ENCODE measurements around the gene PCOLCE2.

The PCOLCE2 gene

GRCh38 chr3:142819179-142819578 is 69.7 kb downstream of the PCOLCE2 start:
- Histone ChIP-seq H3K4ac (ENCODE audit: low read length) (no peak overlapping the region), H2BK12ac (ENCODE audit: low read length) (no peak overlapping the region), H3K18ac (ENCODE audit: low read length) (no peak overlapping the region), H3K14ac (ENCODE audit: low read length) (no peak overlapping the region), H2BK120ac (ENCODE audit: low read depth, low read length) (no peak overlapping the region), H4K8ac (ENCODE audit: low read depth, low read length) (no peak overlapping the region), H3K4me2 (ENCODE audit: insufficient read depth, low read length, poor library complexity, severe bottlenecking) (no peak overlapping the region), H2BK5ac (ENCODE audit: low read length) (no peak overlapping the region), H4K91ac (ENCODE audit: low read depth, low read length, poor library complexity) (no peak overlapping the region), H3K9me3 (replicated peaks in 1 of 2; ENCODE audit: control insufficient read depth in 2 of 2, insufficient read depth in 1 of 2, low read depth in 1 of 2, low read length in 2 of 2) (no peaks in the 10 kb centered on the region), H3K36me3 (replicated peaks in 1 of 2; ENCODE audit: control insufficient read depth in 2 of 2, insufficient read depth in 2 of 2, low read length in 2 of 2) (no peaks in the 10 kb centered on the region), H3K27ac (replicated peaks; ENCODE audit: low read length) (no peak overlapping the region), H2BK15ac (ENCODE audit: low read length) (no peak overlapping the region), H3K23ac (ENCODE audit: low read depth, low read length, poor library complexity) (no peak overlapping the region), H3K4me3 (ENCODE audit: low read length in 2 of 2) (no peak overlapping the region), H3K27me3 (ENCODE audit: control insufficient read depth in 3 of 3, insufficient read depth in 3 of 3, low read depth in 1 of 3, low read length in 3 of 3) (no peaks in the 10 kb centered on the region), H2AFZ (ENCODE audit: low read length) (no peak overlapping the region), H2AK5ac (ENCODE audit: low read depth, low read length) (no peak overlapping the region), H3K9ac (ENCODE audit: low read depth, low read length, poor library complexity) (no peak overlapping the region), H3K4me1 (ENCODE audit: control insufficient read depth in 2 of 2, insufficient read depth in 1 of 2, low read depth in 1 of 2, low read length in 2 of 2) (no peaks in the 10 kb centered on the region), H3K79me1 (ENCODE audit: low read depth, low read length) (no peaks in the 10 kb centered on the region)
- DNase-seq (ENCODE audit: low spot score) = no peak

DNA sequence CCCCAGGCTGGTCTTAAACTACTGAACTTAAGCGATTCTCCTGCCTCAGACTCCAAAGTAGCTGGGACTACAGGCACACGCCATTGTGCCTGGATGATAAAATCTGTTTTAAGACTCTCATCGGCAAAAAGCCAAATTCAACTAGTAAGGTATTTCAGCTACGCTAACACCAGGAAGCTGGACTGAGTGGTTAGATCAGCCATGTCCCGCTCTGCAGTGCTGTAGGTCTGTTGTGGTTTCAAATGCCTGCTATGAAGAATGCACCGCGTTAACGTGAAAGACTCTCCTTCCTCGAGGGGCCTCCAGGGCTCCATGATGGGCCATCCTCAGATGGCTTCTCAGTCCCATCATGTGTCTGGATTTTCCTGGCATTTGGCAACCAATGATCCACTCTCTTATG is 70.2 kb downstream of the PCOLCE2 start:
- DNase-seq (ENCODE audit: low spot score) = no peak
- H3K27ac ChIP-seq (replicated peaks; ENCODE audit: low read length) = no peak overlapping the region
- no peak overlapping the region for H2BK5ac ChIP-seq (ENCODE audit: low read length)
- H3K27me3 ChIP-seq (ENCODE audit: control insufficient read depth in 3 of 3, insufficient read depth in 3 of 3, low read depth in 1 of 3, low read length in 3 of 3) = no peaks in the 10 kb centered on the region
- H2BK15ac ChIP-seq (ENCODE audit: low read length) = no peak overlapping the region
- no peaks in the 10 kb centered on the region for H3K79me1 ChIP-seq (ENCODE audit: low read depth, low read length)
- no peaks in the 10 kb centered on the region for H3K9me3 ChIP-seq (replicated peaks in 1 of 2; ENCODE audit: control insufficient read depth in 2 of 2, insufficient read depth in 1 of 2, low read depth in 1 of 2, low read length in 2 of 2)
- no peak overlapping the region for H3K18ac ChIP-seq (ENCODE audit: low read length)
- no peak overlapping the region for H3K14ac ChIP-seq (ENCODE audit: low read length)
- no CpG with 5 or more reads among the region's 9 CpGs for WGBS, 2 donors (ENCODE audit: extremely low coverage in 2 of 2, insufficient read length in 2 of 2, insufficient replicate concordance in 1 of 2)
- H2BK12ac ChIP-seq (ENCODE audit: low read length) = no peak overlapping the region
- H2BK120ac ChIP-seq (ENCODE audit: low read depth, low read length) = no peak overlapping the region
- H2AFZ ChIP-seq (ENCODE audit: low read length) = no peak overlapping the region
- no peak overlapping the region for H2AK5ac ChIP-seq (ENCODE audit: low read depth, low read length)
- no peaks in the 10 kb centered on the region for H3K4me1 ChIP-seq (ENCODE audit: control insufficient read depth in 2 of 2, insufficient read depth in 1 of 2, low read depth in 1 of 2, low read length in 2 of 2)
- H3K36me3 ChIP-seq (replicated peaks in 1 of 2; ENCODE audit: control insufficient read depth in 2 of 2, insufficient read depth in 2 of 2, low read length in 2 of 2) = no peaks in the 10 kb centered on the region
- H3K23ac ChIP-seq (ENCODE audit: low read depth, low read length, poor library complexity) = no peak overlapping the region
- H4K91ac ChIP-seq (ENCODE audit: low read depth, low read length, poor library complexity) = no peak overlapping the region
- no peak overlapping the region for H3K4ac ChIP-seq (ENCODE audit: low read length)
- no peak overlapping the region for H3K4me2 ChIP-seq (ENCODE audit: insufficient read depth, low read length, poor library complexity, severe bottlenecking)
- no peak overlapping the region for H4K8ac ChIP-seq (ENCODE audit: low read depth, low read length)
- no peak overlapping the region for H3K4me3 ChIP-seq (ENCODE audit: low read length in 2 of 2)
- H3K9ac ChIP-seq (ENCODE audit: low read depth, low read length, poor library complexity) = no peak overlapping the region

- Histone ChIP-seq H3K27ac (replicated peaks; ENCODE audit: low read length) (no peak overlapping the region), H4K8ac (ENCODE audit: low read depth, low read length) (no peak overlapping the region), H3K14ac (ENCODE audit: low read length) (no peak overlapping the region), H2BK120ac (ENCODE audit: low read depth, low read length) (no peak overlapping the region), H2BK12ac (ENCODE audit: low read length) (no peak overlapping the region), H3K9me3 (replicated peaks in 1 of 2; ENCODE audit: control insufficient read depth in 2 of 2, insufficient read depth in 1 of 2, low read depth in 1 of 2, low read length in 2 of 2) (no peaks in the 10 kb centered on the region), H3K4me1 (ENCODE audit: control insufficient read depth in 2 of 2, insufficient read depth in 1 of 2, low read depth in 1 of 2, low read length in 2 of 2) (no peaks in the 10 kb centered on the region), H2AFZ (ENCODE audit: low read length) (no peak overlapping the region), H2BK5ac (ENCODE audit: low read length) (no peak overlapping the region), H3K36me3 (replicated peaks in 1 of 2; ENCODE audit: control insufficient read depth in 2 of 2, insufficient read depth in 2 of 2, low read length in 2 of 2) (no peaks in the 10 kb centered on the region), H3K4ac (ENCODE audit: low read length) (no peak overlapping the region), H4K91ac (ENCODE audit: low read depth, low read length, poor library complexity) (no peak overlapping the region), H3K4me2 (ENCODE audit: insufficient read depth, low read length, poor library complexity, severe bottlenecking) (no peak overlapping the region), H3K9ac (ENCODE audit: low read depth, low read length, poor library complexity) (no peak overlapping the region), H3K18ac (ENCODE audit: low read length) (no peak overlapping the region), H2AK5ac (ENCODE audit: low read depth, low read length) (no peak overlapping the region), H3K23ac (ENCODE audit: low read depth, low read length, poor library complexity) (no peak overlapping the region), H3K27me3 (ENCODE audit: control insufficient read depth in 3 of 3, insufficient read depth in 3 of 3, low read depth in 1 of 3, low read length in 3 of 3) (no peaks in the 10 kb centered on the region), H3K79me1 (ENCODE audit: low read depth, low read length) (no peaks in the 10 kb centered on the region), H3K4me3 (ENCODE audit: low read length in 2 of 2) (no peak overlapping the region), H2BK15ac (ENCODE audit: low read length) (no peak overlapping the region)
- no peak for DNase-seq (ENCODE audit: low spot score)
- WGBS, 2 donors (ENCODE audit: extremely low coverage in 2 of 2, insufficient read length in 2 of 2, insufficient replicate concordance in 1 of 2) = no CpG with 5 or more reads among the region's 7 CpGs
Observed at GRCh38 chr3:142817897-142818296, 71.0 kb downstream of the PCOLCE2 start.

- no peaks in the 10 kb centered on the region for H3K36me3 ChIP-seq (replicated peaks in 1 of 2; ENCODE audit: control insufficient read depth in 2 of 2, insufficient read depth in 2 of 2, low read length in 2 of 2)
- no CpG with 5 or more reads among the region's 1 CpG for WGBS, 2 donors (ENCODE audit: extremely low coverage in 2 of 2, insufficient read length in 2 of 2, insufficient replicate concordance in 1 of 2)
Observed at GRCh38 chr3:142817356-142817755, 71.5 kb downstream of the PCOLCE2 start.

More at GRCh38 chr3:142817356-142817755, 71.5 kb downstream of the PCOLCE2 start:
- no peak overlapping the region for H3K4me2 ChIP-seq (ENCODE audit: insufficient read depth, low read length, poor library complexity, severe bottlenecking)
- H3K9ac ChIP-seq (ENCODE audit: low read depth, low read length, poor library complexity) = no peak overlapping the region
- H3K4me1 ChIP-seq (ENCODE audit: control insufficient read depth in 2 of 2, insufficient read depth in 1 of 2, low read depth in 1 of 2, low read length in 2 of 2) = no peaks in the 10 kb centered on the region
- no peak overlapping the region for H4K8ac ChIP-seq (ENCODE audit: low read depth, low read length)
- no peaks in the 10 kb centered on the region for H3K9me3 ChIP-seq (replicated peaks in 1 of 2; ENCODE audit: control insufficient read depth in 2 of 2, insufficient read depth in 1 of 2, low read depth in 1 of 2, low read length in 2 of 2)
- no peaks in the 10 kb centered on the region for H3K27me3 ChIP-seq (ENCODE audit: control insufficient read depth in 3 of 3, insufficient read depth in 3 of 3, low read depth in 1 of 3, low read length in 3 of 3)
- DNase-seq (ENCODE audit: low spot score) = no peak
- H3K4ac ChIP-seq (ENCODE audit: low read length) = no peak overlapping the region
- H2BK12ac ChIP-seq (ENCODE audit: low read length) = no peak overlapping the region
- H3K18ac ChIP-seq (ENCODE audit: low read length) = no peak overlapping the region
- no peak overlapping the region for H2BK5ac ChIP-seq (ENCODE audit: low read length)
- no peak overlapping the region for H3K14ac ChIP-seq (ENCODE audit: low read length)
- H2AK5ac ChIP-seq (ENCODE audit: low read depth, low read length) = no peak overlapping the region
- no peaks in the 10 kb centered on the region for H3K79me1 ChIP-seq (ENCODE audit: low read depth, low read length)
- no peak overlapping the region for H4K91ac ChIP-seq (ENCODE audit: low read depth, low read length, poor library complexity)
- H3K23ac ChIP-seq (ENCODE audit: low read depth, low read length, poor library complexity) = no peak overlapping the region
- H3K4me3 ChIP-seq (ENCODE audit: low read length in 2 of 2) = no peak overlapping the region
- H2AFZ ChIP-seq (ENCODE audit: low read length) = no peak overlapping the region
- H2BK120ac ChIP-seq (ENCODE audit: low read depth, low read length) = no peak overlapping the region
- H2BK15ac ChIP-seq (ENCODE audit: low read length) = no peak overlapping the region
- no peak overlapping the region for H3K27ac ChIP-seq (replicated peaks; ENCODE audit: low read length)
